Stimulated activated naive CD8-positive, alpha-beta T cell treated with anti-CD3 and anti-CD28 coated beads, Interleukin-15, Interleukin-2, amounts not matched to agents 100 ng/mL and 50 ng/mL, for 24 hours (primary cell): ENCODE results near the gene CEBPA.
"Not testable (repeated sequence)": the region's sequence is repeated elsewhere in the genome, so short reads cannot be mapped to it uniquely, and the experiment has no call there.

ENCODE experiments used
- H3K27ac Mint-ChIP-seq: one replicate; pipeline ENCODE4 v1.8.0; 2021; ENCODE audit warnings: mild to moderate bottlenecking, mixed read lengths
- H3K27me3 Mint-ChIP-seq: one replicate; pipeline ENCODE4 v1.8.0; 2021; ENCODE audit warnings: mixed read lengths
- H3K36me3 Mint-ChIP-seq: one replicate; pipeline ENCODE4 v1.8.0; 2021; ENCODE audit warnings: low read depth, mixed read lengths
- H3K4me1 Mint-ChIP-seq: one replicate; pipeline ENCODE4 v1.8.0; 2021; ENCODE audit warnings: low read depth, mixed read lengths
- H3K4me3 Mint-ChIP-seq: one replicate; pipeline ENCODE4 v1.8.0; 2021; ENCODE audit warnings: mild to moderate bottlenecking, mixed read lengths
- H3K9me3 Mint-ChIP-seq: one replicate; pipeline ENCODE4 v1.8.0; 2021; ENCODE audit warnings: mixed read lengths

CEBPA gene

GRCh38 chr19:33298146-33298911, 4.0 kb downstream of the CEBPA start:
- Mint-ChIP-seq H3K9me3 (no peaks in the 10 kb centered on the region), H3K4me3 (no peak overlapping the region), H3K27me3 (peaks cover 27% of the 10 kb centered on the region), H3K4me1 (no peaks in the 10 kb centered on the region), H3K27ac (no peak overlapping the region), H3K36me3 (no peaks in the 10 kb centered on the region)

- Mint-ChIP-seq H3K27me3 (peaks cover 32% of the 10 kb centered on the region), H3K4me1 (no peaks in the 10 kb centered on the region), H3K9me3 (no peaks in the 10 kb centered on the region), H3K4me3 (no peak overlapping the region), H3K27ac (no peak overlapping the region), H3K36me3 (no peaks in the 10 kb centered on the region)
Observed at GRCh38 chr19:33297401-33298145, 4.8 kb downstream of the CEBPA start.

- H3K9me3 Mint-ChIP-seq, result no peaks in the 10 kb centered on the region
- H3K27ac Mint-ChIP-seq, result no peak overlapping the region
- H3K36me3 Mint-ChIP-seq, result no peaks in the 10 kb centered on the region
- H3K4me1 Mint-ChIP-seq, result no peaks in the 10 kb centered on the region
- peaks cover 35% of the 10 kb centered on the region for H3K27me3 Mint-ChIP-seq
- no peak overlapping the region for H3K4me3 Mint-ChIP-seq
Observed at GRCh38 chr19:33296488-33296971, 5.8 kb downstream of the CEBPA start.

- Mint-ChIP-seq H3K4me1 (no peaks in the 10 kb centered on the region), H3K4me3 (no peak overlapping the region), H3K36me3 (no peaks in the 10 kb centered on the region), H3K27me3 (peaks cover 34% of the 10 kb centered on the region), H3K27ac (no peak overlapping the region), H3K9me3 (no peaks in the 10 kb centered on the region)
Observed at GRCh38 chr19:33295621-33296487, 6.5 kb downstream of the CEBPA start.

GRCh38 chr19:33295046-33295445, 7.3 kb downstream of the CEBPA start:
- H3K36me3 Mint-ChIP-seq, H3K4me1 Mint-ChIP-seq, H3K27ac Mint-ChIP-seq, H3K4me3 Mint-ChIP-seq, H3K9me3 Mint-ChIP-seq: not testable (repeated sequence)
- peaks cover 26% of the 10 kb centered on the region for H3K27me3 Mint-ChIP-seq

GRCh38 chr19:33294058-33294798, 8.1 kb downstream of the CEBPA start:
- Mint-ChIP-seq H3K36me3 (peaks cover under 1% of the 10 kb centered on the region), H3K4me3 (no peak overlapping the region), H3K27ac (no peak overlapping the region), H3K9me3 (peaks cover 1% of the 10 kb centered on the region), H3K4me1 (no peaks in the 10 kb centered on the region), H3K27me3 (peaks cover 22% of the 10 kb centered on the region)

GRCh38 chr19:33293255-33294057, 8.9 kb downstream of the CEBPA start:
- Mint-ChIP-seq H3K4me1 (no peaks in the 10 kb centered on the region), H3K27me3 (peaks cover 25% of the 10 kb centered on the region), H3K36me3 (peaks cover 6% of the 10 kb centered on the region), H3K9me3 (peaks cover 8% of the 10 kb centered on the region), H3K27ac (no peak overlapping the region), H3K4me3 (no peak overlapping the region)

GRCh38 chr19:33292595-33293254, 9.6 kb downstream of the CEBPA start:
- Mint-ChIP-seq H3K4me1 (no peaks in the 10 kb centered on the region), H3K9me3 (peaks cover 14% of the 10 kb centered on the region), H3K27ac (no peak overlapping the region), H3K36me3 (peaks cover 6% of the 10 kb centered on the region), H3K27me3 (peaks cover 32% of the 10 kb centered on the region), H3K4me3 (no peak overlapping the region)

- peaks cover 2% of the 10 kb centered on the region for H3K4me1 Mint-ChIP-seq
- H3K27me3 Mint-ChIP-seq, result peaks cover 30% of the 10 kb centered on the region
- peaks cover 6% of the 10 kb centered on the region for H3K36me3 Mint-ChIP-seq
- H3K27ac Mint-ChIP-seq, result no peak overlapping the region
- peaks cover 16% of the 10 kb centered on the region for H3K9me3 Mint-ChIP-seq
- H3K4me3 Mint-ChIP-seq, result no peak overlapping the region
Observed at GRCh38 chr19:33291623-33292534, 10.5 kb downstream of the CEBPA start.

GRCh38 chr19:33290956-33291622, 11.2 kb downstream of the CEBPA start:
- Mint-ChIP-seq H3K36me3 (peaks cover 6% of the 10 kb centered on the region), H3K4me1 (peaks cover 5% of the 10 kb centered on the region), H3K4me3 (no peak overlapping the region), H3K27ac (no peak overlapping the region), H3K27me3 (peaks cover 30% of the 10 kb centered on the region), H3K9me3 (peaks cover 16% of the 10 kb centered on the region)

GRCh38 chr19:33290082-33290815, 12.1 kb downstream of the CEBPA start:
- no peak overlapping the region for H3K27ac Mint-ChIP-seq
- H3K4me3 Mint-ChIP-seq, result no peak overlapping the region
- peaks cover 6% of the 10 kb centered on the region for H3K36me3 Mint-ChIP-seq
- peaks cover 30% of the 10 kb centered on the region for H3K27me3 Mint-ChIP-seq
- H3K9me3 Mint-ChIP-seq, result peaks cover 16% of the 10 kb centered on the region
- peaks cover 5% of the 10 kb centered on the region for H3K4me1 Mint-ChIP-seq
